Measurements from ENCODE around the gene RPS27. TPM values are rescaled to one million over a fixed set of nuclear protein-coding genes. Genes with fewer than 3 reads are reported as not detected.

Gene RPS27
- total RNA-seq, 1 donor from 2014 or later, result 1,160 TPM

- peak overlapping the region; percentile 75 for H3K4me3 ChIP-seq (ENCODE audit: low read depth, low read length)
- H3K27me3 ChIP-seq (ENCODE audit: control insufficient read depth, insufficient read depth, low read length), result no peaks in the 10 kb centered on the region
- peaks cover 26% of the 10 kb centered on the region for H3K36me3 ChIP-seq (ENCODE audit: control insufficient read depth, insufficient read depth, low read length)
- TF ChIP-seq CTCF (IDR thresholded peaks at IDR 0.05; ENCODE audit: insufficient read depth, low read length, severe bottlenecking), result no peak
- DNase-seq (ENCODE audit: low read depth) (peak; percentile 24), FAIRE-seq (peak; percentile 7)
These were observed 45.3 kb upstream of the RPS27 start for GRCh38 chr1:153945131-153945794.

- DNase-seq (ENCODE audit: low read depth), result peak; percentile 41
- Histone ChIP-seq H3K36me3 (ENCODE audit: control insufficient read depth, insufficient read depth, low read length) (peaks cover 21% of the 10 kb centered on the region), H3K4me3 (ENCODE audit: low read depth, low read length) (peak overlapping the region; percentile 75), H3K27me3 (ENCODE audit: control insufficient read depth, insufficient read depth, low read length) (no peaks in the 10 kb centered on the region)
- TF ChIP-seq CTCF (IDR thresholded peaks at IDR 0.05; ENCODE audit: insufficient read depth, low read length, severe bottlenecking), result no peak
- FAIRE-seq, result no peak
These were observed 44.6 kb upstream of the RPS27 start for GRCh38 chr1:153945795-153946621.

GRCh38 chr1:153946622-153947241, 43.8 kb upstream of the RPS27 start, which contains the start of gene DENND4B:
Gene DENND4B (minus strand): TSS chr1:153946718. CDS start chr1:153944374, 2,344 bp downstream.
- H3K36me3 ChIP-seq (ENCODE audit: control insufficient read depth, insufficient read depth, low read length), result peaks cover 26% of the 10 kb centered on the region
- H3K27me3 ChIP-seq (ENCODE audit: control insufficient read depth, insufficient read depth, low read length), result no peaks in the 10 kb centered on the region
- peak within 1 kb of the TSS; percentile 75 for H3K4me3 ChIP-seq (ENCODE audit: low read depth, low read length)
- TF ChIP-seq CTCF (IDR thresholded peaks at IDR 0.05; ENCODE audit: insufficient read depth, low read length, severe bottlenecking), result peak; percentile 93
- DNase-seq (ENCODE audit: low read depth), result peak; percentile 44
- no peak for FAIRE-seq

- Histone ChIP-seq H3K4me3 (ENCODE audit: low read depth, low read length) (no peak overlapping the region), H3K36me3 (ENCODE audit: control insufficient read depth, insufficient read depth, low read length) (peaks cover 25% of the 10 kb centered on the region), H3K27me3 (ENCODE audit: control insufficient read depth, insufficient read depth, low read length) (no peaks in the 10 kb centered on the region)
- DNase-seq (ENCODE audit: low read depth) (no peak), FAIRE-seq (no peak)
- no peak for TF ChIP-seq CTCF (IDR thresholded peaks at IDR 0.05; ENCODE audit: insufficient read depth, low read length, severe bottlenecking)
These were observed 39.4 kb upstream of the RPS27 start for GRCh38 chr1:153951183-153951582.

GRCh38 chr1:153951801-153952200, 38.8 kb upstream of the RPS27 start:
- H3K36me3 ChIP-seq (ENCODE audit: control insufficient read depth, insufficient read depth, low read length), result peaks cover 25% of the 10 kb centered on the region
- no peaks in the 10 kb centered on the region for H3K27me3 ChIP-seq (ENCODE audit: control insufficient read depth, insufficient read depth, low read length)
- FAIRE-seq (no peak), DNase-seq (ENCODE audit: low read depth) (peak; percentile 69)
- H3K4me3 ChIP-seq (ENCODE audit: low read depth, low read length), result no peak overlapping the region
- TF ChIP-seq CTCF (IDR thresholded peaks at IDR 0.05; ENCODE audit: insufficient read depth, low read length, severe bottlenecking), result no peak
